IMR-90 (cell line): ENCODE results near the gene PITPNB. TPM values are rescaled to one million over a fixed set of nuclear protein-coding genes. Genes with fewer than 3 reads are reported as not detected.

Experiments used
- ATAC-seq: fragments of 200-7000 bp; cut with Tn5 transposase; 2 replicates; pipeline ENCODE4 v1.9.1; 2020; ENCODE audit warnings: low read depth, mild to moderate bottlenecking, moderate library complexity
- BruUV-seq: library from RNA; stranded (reverse); fragments of 400-500 nt; replicated peaks from 2 replicates; lab custom pipeline; 2021; lab: Mats Ljungman, UMichigan
- CTCF ChIA-PET: fragments of 300-600 bp; formaldehyde crosslinking; extraction: SDS; loops from one replicate; lab custom pipeline; 2021; ENCODE audit warnings: antibody characterized with exemption; lab: Yijun Ruan, JAX
- POLR2A ChIA-PET: fragments of 300-600 bp; sonication (Branson Sonifier 250); formaldehyde crosslinking; loops from one replicate; lab custom pipeline; 2022; ENCODE audit warnings: antibody characterized with exemption; ENCODE audit not compliant: unreplicated experiment; lab: Charles Lee
- DNase-seq: peaks from one replicate; pipeline ENCODE4 v3.0.0; 2013
- H2AFZ ChIP-seq: replicated peaks from 2 replicates; pipeline ENCODE3; 2013; ENCODE audit warnings: low read length, mild to moderate bottlenecking; ENCODE audit not compliant: poor library complexity
- H2AK5ac ChIP-seq: 2 replicates; pipeline ENCODE4 v1.6.1; 2013; ENCODE audit warnings: low read depth, low read length, inconsistent platforms
- H2AK9ac ChIP-seq: replicated peaks from 2 replicates; pipeline ENCODE3; 2013; ENCODE audit warnings: mild to moderate bottlenecking, low read depth, low read length, moderate library complexity; ENCODE audit not compliant: poor library complexity
- H2BK120ac ChIP-seq: 2 replicates; pipeline ENCODE4 v1.6.1; 2013; ENCODE audit warnings: low read depth, low read length, inconsistent platforms
- H2BK15ac ChIP-seq: 3 replicates; pipeline ENCODE4 v1.6.1; 2013; ENCODE audit warnings: low read depth, low read length, inconsistent platforms
- H2BK20ac ChIP-seq: 2 replicates; pipeline ENCODE4 v1.6.1; 2013; ENCODE audit warnings: low read depth, mild to moderate bottlenecking, inconsistent platforms, low read length, moderate library complexity
- H2BK5ac ChIP-seq: 2 replicates; pipeline ENCODE4 v1.6.1; 2013; ENCODE audit warnings: mild to moderate bottlenecking, low read depth, low read length, inconsistent platforms; ENCODE audit not compliant: poor library complexity, severe bottlenecking
- H3K14ac ChIP-seq: replicated peaks from 2 replicates; pipeline ENCODE4 v1.6.1; 2013; ENCODE audit warnings: low read depth, low read length, inconsistent platforms
- H3K18ac ChIP-seq: 2 replicates; pipeline ENCODE4 v1.6.1; 2013; ENCODE audit warnings: low read depth, low read length, control low read depth
- H3K23ac ChIP-seq: 2 replicates; pipeline ENCODE4 v1.6.1; 2013; ENCODE audit warnings: low read depth, low read length, inconsistent platforms
- H3K27ac ChIP-seq: 2 replicates; pipeline ENCODE4 v1.5.1; 2013; ENCODE audit warnings: mild to moderate bottlenecking, control low read depth, low read length; ENCODE audit not compliant: insufficient read depth
- H3K27me3 ChIP-seq: 2 replicates; pipeline ENCODE4 v1.6.1; 2013; ENCODE audit warnings: low read length; ENCODE audit not compliant: control insufficient read depth, insufficient read depth
- H3K36me3 ChIP-seq: 2 replicates; pipeline ENCODE4 v1.6.1; 2013; ENCODE audit warnings: low read length, mixed read lengths; ENCODE audit not compliant: control insufficient read depth, insufficient read depth
- H3K4ac ChIP-seq: 2 replicates; pipeline ENCODE4 v1.6.1; 2013; ENCODE audit warnings: low read depth, low read length, inconsistent platforms
- H3K4me1 ChIP-seq: 2 replicates; pipeline ENCODE4 v1.6.1; 2013; ENCODE audit warnings: low read length, mixed read lengths; ENCODE audit not compliant: control insufficient read depth, insufficient read depth
- H3K4me2 ChIP-seq: 2 replicates; pipeline ENCODE4 v1.6.1; 2013; ENCODE audit warnings: low read depth, mild to moderate bottlenecking, control low read depth, low read length, moderate library complexity
- H3K4me3 ChIP-seq: 2 replicates; pipeline ENCODE4 v1.5.1; 2013; ENCODE audit warnings: low read depth, mild to moderate bottlenecking, control low read depth, low read length, moderate library complexity; ENCODE audit not compliant: insufficient read depth
- H3K56ac ChIP-seq: 2 replicates; pipeline ENCODE4 v1.6.1; 2013; ENCODE audit warnings: low read length, inconsistent platforms; ENCODE audit not compliant: insufficient read depth; ENCODE audit errors: extremely low read depth
- H3K79me1 ChIP-seq, 2 experiments: 2 replicates each; pipeline ENCODE4 v1.6.1; 2013; ENCODE audit warnings: low read length in 2 of 2, inconsistent platforms in 1 of 2, low read depth in 1 of 2
- H3K9ac ChIP-seq: 2 replicates; pipeline ENCODE4 v1.6.1; 2013; ENCODE audit warnings: low read depth, low read length, control low read depth
- H3K9me1 ChIP-seq: 2 replicates; pipeline ENCODE4 v1.6.1; 2013; ENCODE audit warnings: low read length, inconsistent platforms; ENCODE audit not compliant: insufficient read depth
- H3K9me3 ChIP-seq: 2 replicates; pipeline ENCODE4 v1.6.1; 2013; ENCODE audit warnings: low read length; ENCODE audit not compliant: control insufficient read depth, insufficient read depth
- H4K20me1 ChIP-seq: 2 replicates; pipeline ENCODE4 v1.6.1; 2013; ENCODE audit warnings: low read length, inconsistent platforms; ENCODE audit not compliant: insufficient read depth
- H4K5ac ChIP-seq: 2 replicates; pipeline ENCODE4 v1.6.1; 2013; ENCODE audit warnings: mild to moderate bottlenecking, low read depth, low read length, control low read depth
- H4K8ac ChIP-seq, 2 experiments: 2 replicates each; pipeline ENCODE4 v1.6.1; 2013; ENCODE audit warnings: low read depth in 2 of 2, low read length in 2 of 2, control low read depth in 1 of 2, inconsistent platforms in 1 of 2
- H4K91ac ChIP-seq: 2 replicates; pipeline ENCODE4 v1.6.1; 2013; ENCODE audit warnings: low read depth, low read length, inconsistent platforms; ENCODE audit not compliant: insufficient read depth
- MAZ ChIP-seq: IDR thresholded peaks from 2 replicates; pipeline ENCODE4 v1.6.1; 2012; ENCODE audit warnings: low read depth, mild to moderate bottlenecking, low read length, improper control_type of control experiment, moderate library complexity, borderline replicate concordance
- NFE2L2 ChIP-seq: fragments of 150-350 bp; IDR thresholded peaks from 2 replicates; pipeline ENCODE4 v1.6.1; 2016; ENCODE audit warnings: low read depth, mild to moderate bottlenecking, low read length
- RAD21 ChIP-seq: IDR thresholded peaks from 2 replicates; pipeline ENCODE4 v1.6.1; 2012; ENCODE audit warnings: low read length, improper control_type of control experiment
- WGBS, 2 experiments: methylation state at CpG; one replicate each; pipeline versions ENCODE4 v1.1.5 to v1.1.7; 2013; ENCODE audit warnings: missing lambda C conversion rate in 2 of 2; ENCODE audit not compliant: insufficient read length in 1 of 2; ENCODE audit errors: extremely low coverage in 2 of 2; 5-methylcytosine and 5-hydroxymethylcytosine counted together
- dilution Hi-C: fragments of 300-500 bp; cut with HindIII; formaldehyde crosslinking; loops from one replicate; pipeline ENCODE4 v1.14.3; 2018; ENCODE audit warnings: low sequenced_read_pairs; ENCODE audit not compliant: unreplicated experiment
- in situ Hi-C: fragments of 300-500 bp; cut with MboI; formaldehyde crosslinking; loops from 3 replicates; pipeline ENCODE4 v1.14.3; 2019; ENCODE audit warnings: low sequenced_read_pairs, inconsistent platforms, mixed read lengths
- intact Hi-C: fragments of 100-400 bp; cut with micrococcal nuclease; formaldehyde crosslinking; loops from 2 replicates; pipeline ENCODE4 v1.10.0; 2022
- polyA plus RNA-seq, 3 experiments: library from polyadenylated mRNA; depleted of rRNA; stranded (reverse); fragments of >200 nt; gene quantifications; 2 replicates each; pipeline ENCODE4 v1.2.3, GENCODE V29; 2012; ENCODE audit warnings: low replicate concordance in 1 of 3
- total RNA-seq: library from RNA; depleted of rRNA; stranded (reverse); fragments of >200 nt; gene quantifications from 2 replicates; pipeline ENCODE4 v1.2.3, GENCODE V29; 2012
- TF ChIP-seq, protein P1 (sequence below): fragments of 150-350 bp; IDR thresholded peaks from 2 replicates; pipeline ENCODE4 v1.6.1; 2017; ENCODE audit warnings: mild to moderate bottlenecking, antibody characterized with exemption, low read length, low read depth
- TF ChIP-seq, protein P2 (sequence below): fragments of 150-350 bp; IDR thresholded peaks from 2 replicates; pipeline ENCODE4 v1.6.1; 2016; ENCODE audit warnings: low read depth, mild to moderate bottlenecking, low read length, moderate library complexity, borderline replicate concordance

PITPNB gene
- total and polyA plus RNA-seq, 2 of the 4 experiments (the other 2 are of a cell fraction) = 19.7 to 54.5 TPM

GRCh38 chr22:27850000-27850521, 69.0 kb downstream of the PITPNB start:
- in situ Hi-C loops (no loop called here), intact Hi-C loops (no loop called here), dilution Hi-C loops (no loop called here)
- peak overlapping the region; percentile 67 for H2BK5ac ChIP-seq
- 47% methylated on average over 2 of the region's 6 CpGs; no CpG with 5 or more reads in 1 of the 2 experiments for WGBS, 2 experiments
- H3K9me3 ChIP-seq = no peaks in the 10 kb centered on the region
- no peak overlapping the region for H3K23ac ChIP-seq
- H4K91ac ChIP-seq = peak overlapping the region; percentile 43
- peak overlapping the region; percentile 33 for H2BK20ac ChIP-seq
- peak overlapping the region in 1 of 2 experiments; percentile 20; a peak in 2 of 4 replicates for H4K8ac ChIP-seq
- no TSS peak for BruUV-seq
- CTCF ChIA-PET = no interaction called here
- no peak overlapping the region for H2BK15ac ChIP-seq
- no peaks in the 10 kb centered on the region for H4K20me1 ChIP-seq
- no peaks in the 10 kb centered on the region for H3K27me3 ChIP-seq
- H3K4me1 ChIP-seq = peaks cover 19% of the 10 kb centered on the region
- H3K14ac ChIP-seq = peak overlapping the region; percentile 30
- TF ChIP-seq NFE2L2 (no peak), MAZ (no peak), RAD21 (no peak)
- TF ChIP-seq, protein P1, sequence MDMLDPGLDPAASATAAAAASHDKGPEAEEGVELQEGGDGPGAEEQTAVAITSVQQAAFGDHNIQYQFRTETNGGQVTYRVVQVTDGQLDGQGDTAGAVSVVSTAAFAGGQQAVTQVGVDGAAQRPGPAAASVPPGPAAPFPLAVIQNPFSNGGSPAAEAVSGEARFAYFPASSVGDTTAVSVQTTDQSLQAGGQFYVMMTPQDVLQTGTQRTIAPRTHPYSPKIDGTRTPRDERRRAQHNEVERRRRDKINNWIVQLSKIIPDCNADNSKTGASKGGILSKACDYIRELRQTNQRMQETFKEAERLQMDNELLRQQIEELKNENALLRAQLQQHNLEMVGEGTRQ = no peak
- TF ChIP-seq, protein P2, sequence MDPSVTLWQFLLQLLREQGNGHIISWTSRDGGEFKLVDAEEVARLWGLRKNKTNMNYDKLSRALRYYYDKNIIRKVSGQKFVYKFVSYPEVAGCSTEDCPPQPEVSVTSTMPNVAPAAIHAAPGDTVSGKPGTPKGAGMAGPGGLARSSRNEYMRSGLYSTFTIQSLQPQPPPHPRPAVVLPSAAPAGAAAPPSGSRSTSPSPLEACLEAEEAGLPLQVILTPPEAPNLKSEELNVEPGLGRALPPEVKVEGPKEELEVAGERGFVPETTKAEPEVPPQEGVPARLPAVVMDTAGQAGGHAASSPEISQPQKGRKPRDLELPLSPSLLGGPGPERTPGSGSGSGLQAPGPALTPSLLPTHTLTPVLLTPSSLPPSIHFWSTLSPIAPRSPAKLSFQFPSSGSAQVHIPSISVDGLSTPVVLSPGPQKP = no peak
- peak overlapping the region; percentile 41 for H3K4ac ChIP-seq
- no peak overlapping the region for H3K4me2 ChIP-seq
- H3K36me3 ChIP-seq = peaks cover 22% of the 10 kb centered on the region
- H3K18ac ChIP-seq = peak overlapping the region; percentile 80
- H3K27ac ChIP-seq = peak overlapping the region; percentile 64
- peaks cover 12 to 66% of the 10 kb centered on the region in 2 experiments for H3K79me1 ChIP-seq
- ATAC-seq (peak; percentile 10; the same call in 1 of the 2 replicates), DNase-seq (no peak)
- no peak overlapping the region for H3K56ac ChIP-seq
- H2AFZ ChIP-seq = no peak overlapping the region
- peak overlapping the region; percentile 46; the same call in 1 of the 2 replicates for H2AK5ac ChIP-seq
- H3K9ac ChIP-seq = 0 out of 2 replicates have a peak overlapping the region, but pooled peaks have one; percentile 20
- H2AK9ac ChIP-seq = peak overlapping the region; percentile 57
- no peak overlapping the region for H3K4me3 ChIP-seq
- POLR2A ChIA-PET = no interaction called here
- H4K5ac ChIP-seq = peak overlapping the region; percentile 83
- peak overlapping the region; percentile 14 for H2BK120ac ChIP-seq
- peaks cover 35% of the 10 kb centered on the region for H3K9me1 ChIP-seq
